Effector CD8-positive, alpha-beta T cell (primary cell): ENCODE data around the gene MMP7.

Source experiments
- DNase-seq: peaks from one replicate; lab custom pipeline; 2025; lab: John Stamatoyannopoulos, UW
- total RNA-seq, 4 experiments: gene quantifications; one replicate each; lab custom pipeline; 2026; lab: John Stamatoyannopoulos, UW

Gene MMP7, protein sequence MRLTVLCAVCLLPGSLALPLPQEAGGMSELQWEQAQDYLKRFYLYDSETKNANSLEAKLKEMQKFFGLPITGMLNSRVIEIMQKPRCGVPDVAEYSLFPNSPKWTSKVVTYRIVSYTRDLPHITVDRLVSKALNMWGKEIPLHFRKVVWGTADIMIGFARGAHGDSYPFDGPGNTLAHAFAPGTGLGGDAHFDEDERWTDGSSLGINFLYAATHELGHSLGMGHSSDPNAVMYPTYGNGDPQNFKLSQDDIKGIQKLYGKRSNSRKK
- total RNA-seq, result 0 to 0.18 (median 0) reads per million in 4 experiments

DNA sequence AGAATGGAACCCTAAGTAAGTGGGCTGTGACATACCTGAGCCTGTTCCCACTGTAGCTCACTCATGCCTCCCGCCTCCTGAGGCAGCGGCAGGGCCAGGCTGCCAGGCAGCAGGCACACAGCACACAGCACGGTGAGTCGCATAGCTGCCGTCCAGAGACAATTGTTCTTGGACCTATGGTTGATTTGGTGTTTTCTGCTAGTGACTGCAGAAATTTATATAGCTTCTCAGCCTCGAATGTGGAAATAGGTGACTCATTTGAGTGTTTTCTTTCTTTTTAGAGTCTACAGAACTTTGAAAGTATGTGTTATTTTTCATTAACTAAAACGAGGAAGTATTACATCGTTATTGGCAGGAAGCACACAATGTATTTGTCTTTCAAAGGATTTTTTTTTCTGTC, at the start of gene MMP7:
MMP7 (minus strand) TSS at position 190 of the 400 bp plus-strand sequence; CDS start at position 143, 47 bp downstream.
- DNase-seq, result no peak

DNA sequence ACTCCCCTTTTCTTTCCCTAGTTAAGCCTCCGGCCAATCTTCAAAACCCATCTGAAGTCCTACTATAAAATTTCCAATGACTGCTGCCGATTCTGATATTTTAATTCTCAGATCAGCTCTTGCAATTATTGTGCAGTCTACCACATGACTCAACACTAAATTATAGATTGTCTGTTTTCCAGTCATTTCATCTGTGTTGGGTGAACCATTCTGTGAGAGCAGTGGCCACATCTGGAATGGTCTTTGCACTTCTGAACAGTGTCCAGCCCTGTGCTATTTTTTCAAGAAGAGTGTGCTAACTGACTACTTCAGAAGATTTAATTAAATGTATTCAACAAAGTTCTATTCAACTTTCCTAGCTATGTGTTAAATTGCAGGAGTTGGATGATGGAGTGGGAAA, 47.2 kb upstream of the MMP7 start:
- DNase-seq, result no peak

DNA sequence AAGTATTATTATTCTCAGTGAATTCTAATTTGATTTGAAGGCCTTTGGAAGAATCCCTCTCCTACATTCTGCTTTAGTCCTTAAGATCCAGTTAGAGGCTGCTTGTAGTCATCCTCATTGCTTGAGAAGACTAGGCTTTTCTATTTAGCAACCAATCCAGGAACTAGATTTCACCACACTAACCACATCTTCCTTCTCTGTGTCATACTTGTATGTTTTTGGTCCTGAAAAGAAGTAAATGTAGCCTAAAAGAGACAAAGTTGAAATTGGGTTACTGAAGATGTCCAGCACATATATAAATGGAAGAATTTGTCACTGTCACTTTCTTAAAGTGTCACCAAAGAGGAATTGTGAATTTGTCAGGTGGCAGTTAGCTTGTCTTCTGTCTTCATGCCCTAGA, 46.6 kb upstream of the MMP7 start:
- DNase-seq, result no peak

DNA sequence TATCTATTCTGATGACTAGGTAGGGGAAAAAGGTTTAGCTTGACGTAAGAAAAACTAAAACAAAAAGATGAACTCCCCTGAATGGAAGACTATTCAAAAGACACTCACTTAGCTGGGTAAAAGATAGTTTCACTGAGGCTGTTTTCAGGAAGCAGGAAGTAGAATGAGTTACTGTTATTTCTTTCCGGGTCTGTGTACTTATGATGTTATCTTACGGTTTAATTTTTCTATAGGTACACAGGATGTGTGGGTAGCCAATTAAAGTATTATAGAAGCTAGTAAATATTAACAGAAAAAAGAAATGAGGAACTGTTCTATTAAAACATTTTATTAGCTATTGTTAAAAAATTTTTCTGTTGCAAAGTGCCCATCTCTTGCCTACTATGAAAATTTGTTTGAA, 45.8 kb upstream of the MMP7 start:
- DNase-seq, result no peak

DNA sequence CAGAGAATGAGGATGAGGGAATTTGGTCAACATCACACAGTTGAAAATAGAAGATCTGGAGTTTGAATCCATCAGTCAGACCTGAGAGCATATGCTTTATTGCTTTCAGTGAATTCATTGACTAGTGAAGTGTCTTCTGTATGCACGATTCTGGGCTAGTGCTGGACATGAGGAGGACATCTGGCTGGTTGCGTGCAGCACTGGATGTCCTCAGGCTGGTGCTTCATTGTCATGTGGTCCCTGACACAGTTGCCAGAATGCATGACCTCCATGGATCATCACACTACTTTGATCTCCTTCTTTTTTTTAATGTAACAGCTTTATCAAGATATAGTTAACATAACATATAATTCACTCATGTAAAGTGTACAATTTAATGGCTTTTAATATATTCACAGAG, 44.5 kb upstream of the MMP7 start:
- no peak for DNase-seq

DNA sequence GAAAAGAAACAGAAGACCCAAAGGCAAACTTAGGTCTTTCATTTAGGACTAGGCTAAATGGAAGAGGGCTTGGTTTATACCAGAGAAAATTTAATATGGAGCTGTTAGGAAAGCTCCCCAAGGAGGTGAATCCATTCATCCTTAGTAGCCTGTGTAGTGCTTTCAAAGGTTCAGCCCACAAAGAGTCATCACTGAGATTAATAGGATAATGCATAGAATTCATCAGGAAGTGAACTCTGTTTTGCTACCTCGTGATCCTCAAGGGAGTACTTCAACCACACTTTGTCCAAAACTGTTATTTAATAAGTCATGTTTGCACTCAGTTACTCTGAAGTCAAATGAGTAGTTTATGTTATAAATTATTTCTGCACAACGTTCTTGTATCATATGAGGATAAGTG, 43.3 kb upstream of the MMP7 start:
- DNase-seq, result no peak

DNA sequence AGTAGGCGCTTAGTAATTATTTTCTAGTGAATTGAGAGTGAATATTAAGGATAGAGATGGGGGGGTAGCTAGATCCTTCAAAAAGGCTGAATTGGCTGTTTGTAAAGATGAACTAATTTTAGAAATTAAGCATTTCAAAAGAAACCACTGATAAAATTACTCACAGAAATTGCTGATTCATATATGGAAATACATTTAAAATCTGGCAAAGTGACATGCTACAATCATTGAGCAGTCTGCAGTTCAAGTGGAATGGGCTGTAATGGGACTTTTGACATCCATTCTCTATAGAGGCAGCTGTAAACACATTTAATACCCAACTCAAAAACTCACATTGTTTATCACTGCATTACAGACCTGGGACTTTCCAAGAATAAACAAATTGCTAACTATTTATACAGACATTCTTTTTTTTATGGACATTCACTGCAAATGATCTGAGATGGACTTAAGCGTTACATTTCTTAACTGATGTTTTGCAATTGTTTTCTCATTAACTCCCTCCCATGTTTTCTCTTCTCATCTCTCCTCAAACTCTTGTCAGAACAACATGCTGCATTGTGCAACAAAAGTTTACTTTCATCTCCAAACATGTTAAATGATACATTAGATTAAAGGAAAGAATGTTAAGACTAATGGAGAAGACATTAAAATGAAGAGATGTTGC, 42.1 kb upstream of the MMP7 start:
- DNase-seq, result no peak

DNA sequence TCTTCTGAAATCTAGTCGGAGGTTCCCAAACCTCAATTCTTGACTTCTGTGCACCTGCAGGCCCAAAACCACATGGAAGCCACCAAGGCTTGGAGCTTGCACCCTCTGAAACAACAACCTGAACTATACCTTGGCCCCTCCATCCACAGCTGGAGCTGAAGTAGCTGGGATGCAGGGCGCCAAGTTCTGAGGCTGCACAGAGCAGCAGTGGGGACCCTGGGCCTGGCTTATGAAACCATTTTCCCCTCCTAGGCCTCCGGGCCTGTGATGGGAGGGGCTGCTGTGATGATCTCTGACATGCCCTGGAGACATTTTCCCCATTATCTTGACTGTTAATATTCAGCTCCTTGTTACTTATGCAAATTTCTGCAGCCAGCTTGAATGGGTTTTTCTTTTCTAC, 38.3 kb upstream of the MMP7 start:
- no peak for DNase-seq

DNA sequence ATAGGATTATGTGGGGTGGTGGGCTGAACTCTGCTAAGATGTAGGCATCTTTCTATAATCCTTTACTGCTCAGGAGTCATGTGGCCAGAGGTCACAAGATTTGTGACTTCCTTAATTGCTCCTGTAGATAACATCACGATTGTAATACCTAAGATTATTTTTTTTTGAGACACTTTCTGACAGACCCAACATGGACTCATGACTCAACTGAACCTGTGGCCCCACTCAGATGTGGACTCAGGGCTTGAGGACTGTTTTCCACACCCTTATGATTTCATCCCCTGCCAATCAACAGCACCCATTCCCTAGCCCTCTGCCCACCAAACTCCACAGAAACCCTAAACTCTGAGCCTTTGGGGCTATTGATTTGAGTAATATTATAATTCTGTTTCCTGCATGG, 35.6 kb upstream of the MMP7 start:
- no peak for DNase-seq

DNA sequence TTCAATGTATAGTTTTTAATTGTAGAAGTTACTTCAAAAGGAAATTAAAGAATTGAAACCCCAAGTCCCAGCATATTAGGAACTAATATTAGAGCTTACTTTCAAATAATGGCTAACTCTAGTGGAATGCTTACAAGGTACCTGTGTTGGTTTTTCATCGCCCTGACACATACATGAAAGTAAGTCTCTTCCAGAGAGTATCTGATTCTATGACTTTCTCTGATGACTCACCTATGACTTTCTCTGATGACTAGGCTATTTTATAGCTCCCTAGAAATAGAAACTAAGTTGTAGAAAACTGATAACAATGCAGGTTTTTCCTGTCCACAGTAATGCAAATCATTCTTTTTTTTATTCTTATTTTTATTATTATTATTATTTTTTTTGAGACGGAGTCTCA, 33.6 kb upstream of the MMP7 start:
- no peak for DNase-seq

DNA sequence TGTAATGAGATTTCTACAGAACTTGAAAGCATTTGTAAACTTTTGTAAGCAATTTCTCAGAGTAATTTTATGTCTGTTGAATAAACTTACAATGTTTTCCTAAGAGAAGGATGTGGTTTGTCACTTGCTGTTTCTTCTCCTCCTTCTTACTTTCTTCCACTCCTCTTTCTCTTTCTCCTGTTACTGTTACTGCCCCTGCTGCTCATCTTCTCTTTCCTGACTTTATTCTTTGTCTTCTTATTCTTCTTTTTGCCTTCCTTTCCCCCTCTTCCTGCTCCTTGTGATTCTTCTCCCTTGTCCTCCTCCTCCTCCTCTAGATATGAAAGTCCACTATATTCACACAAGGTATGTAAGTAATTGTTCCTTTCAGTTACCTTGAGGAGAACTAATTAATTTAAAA, 31.1 kb upstream of the MMP7 start:
- DNase-seq, result no peak

DNA sequence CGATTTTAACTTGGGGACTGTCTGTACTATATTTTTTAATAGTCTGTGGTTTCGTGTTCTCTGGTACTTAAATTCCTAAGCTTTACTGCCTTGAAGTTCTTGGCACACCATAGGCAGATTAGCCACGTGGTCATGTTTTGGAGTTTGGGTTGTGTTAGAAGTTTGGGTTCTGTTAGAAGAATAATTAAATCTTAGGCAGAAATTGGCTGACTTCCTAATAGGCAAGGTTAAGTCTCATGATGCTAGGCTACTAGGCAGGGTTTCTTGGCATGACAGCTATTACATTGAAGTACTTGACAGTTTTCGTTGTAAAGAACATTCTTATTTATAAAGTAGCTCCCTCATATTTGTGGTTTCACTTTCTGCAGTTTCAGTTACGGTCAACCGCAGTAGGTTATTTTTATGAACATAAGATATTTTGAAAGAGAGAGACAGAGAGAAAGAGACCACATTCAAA, 30.0 kb upstream of the MMP7 start:
- DNase-seq, result no peak

DNA sequence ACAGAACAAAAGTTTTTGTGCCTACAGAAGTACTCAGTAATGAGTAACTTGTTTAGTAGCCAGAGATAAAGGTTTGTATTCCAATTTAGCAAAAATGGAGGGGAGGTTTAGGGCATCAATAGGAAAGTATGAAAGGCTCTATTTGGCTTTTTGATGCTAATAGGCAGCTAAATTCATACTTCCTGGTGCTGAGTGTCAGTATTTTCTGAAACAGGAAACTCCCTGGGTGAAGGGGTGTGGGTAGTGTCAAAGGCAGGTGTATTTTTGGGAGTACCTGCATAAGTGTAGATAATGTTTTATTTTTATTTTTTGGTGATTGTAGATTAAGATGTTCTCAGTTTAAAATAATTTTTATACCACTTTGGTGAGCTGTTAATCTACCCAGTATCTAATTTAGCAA, 29.3 kb upstream of the MMP7 start:
- no peak for DNase-seq

DNA sequence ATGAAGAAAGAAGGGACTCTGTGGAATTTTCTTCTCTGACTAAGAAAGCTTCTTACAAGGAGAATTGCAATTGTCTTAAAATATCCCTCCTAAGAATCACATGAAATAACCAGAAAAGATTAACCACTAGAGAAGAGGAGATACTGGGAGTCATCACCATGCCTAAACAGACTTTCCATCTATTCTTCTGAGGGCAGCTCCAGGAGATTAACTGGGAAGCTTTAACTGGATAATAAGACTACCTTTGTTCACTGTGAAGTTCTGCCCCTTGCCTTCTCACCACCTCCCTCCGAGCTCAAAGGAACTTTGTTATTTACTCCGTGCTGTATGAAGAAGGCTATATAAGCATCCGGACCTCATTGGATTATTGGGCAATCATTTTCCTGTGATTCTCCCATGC, 24.5 kb upstream of the MMP7 start:
- no peak for DNase-seq

DNA sequence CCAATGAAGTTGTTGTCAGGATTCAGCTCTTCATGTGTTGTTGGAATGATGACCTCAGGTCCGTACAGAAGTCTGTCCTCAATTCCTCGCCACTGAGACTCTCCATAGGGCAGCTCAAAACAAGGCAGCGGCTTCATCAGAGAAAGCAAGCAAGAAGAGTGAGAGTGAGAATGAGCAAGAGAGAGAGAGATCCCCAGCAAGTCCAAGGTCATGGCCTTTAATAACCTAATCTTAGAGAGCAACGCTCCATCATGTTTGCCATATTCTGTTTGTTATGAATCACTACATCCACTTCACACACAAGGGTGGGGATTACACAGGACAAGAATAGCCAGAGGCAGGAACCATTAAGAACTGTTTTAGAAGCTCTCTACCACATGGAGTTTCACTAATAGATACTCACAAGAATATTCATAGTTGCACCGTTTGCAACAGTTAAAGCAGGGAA, 23.3 kb upstream of the MMP7 start:
- DNase-seq, result no peak

DNA sequence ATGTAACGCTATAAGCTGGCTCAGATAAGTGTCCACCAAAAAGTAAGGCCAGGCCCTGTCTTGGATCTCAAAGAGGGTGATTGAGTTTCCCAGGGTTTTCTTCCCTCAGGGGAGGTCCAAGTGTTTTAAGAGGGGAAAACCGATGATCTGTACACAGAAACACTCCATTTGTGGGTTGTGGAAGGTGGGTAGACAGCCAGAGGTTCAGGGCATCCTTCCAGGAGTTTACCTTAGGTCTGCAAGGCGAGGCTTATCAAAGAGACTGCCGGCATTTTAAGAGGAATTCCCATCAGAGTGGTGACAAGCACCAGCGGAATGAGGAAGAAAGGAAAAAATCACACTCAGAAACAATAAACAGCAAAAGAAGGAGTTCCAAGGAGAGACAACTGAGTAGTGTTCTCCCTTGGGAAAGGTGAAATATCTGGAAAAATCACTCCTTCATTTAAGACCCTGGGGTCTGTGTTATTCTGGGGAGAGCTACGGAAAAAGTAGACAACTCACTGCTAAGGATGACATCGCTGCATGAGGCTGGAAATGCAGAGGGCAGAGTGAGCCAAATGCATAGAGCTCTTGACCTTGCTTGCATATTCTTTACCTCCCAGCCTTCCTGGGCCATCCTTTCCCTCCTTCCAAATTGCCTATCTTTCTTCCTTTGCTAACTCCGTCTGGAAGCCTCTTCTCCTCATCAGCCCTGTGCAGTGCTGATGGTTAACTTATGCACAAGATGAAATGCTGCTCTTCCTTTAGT, 22.1 kb upstream of the MMP7 start:
- DNase-seq, result no peak

DNA sequence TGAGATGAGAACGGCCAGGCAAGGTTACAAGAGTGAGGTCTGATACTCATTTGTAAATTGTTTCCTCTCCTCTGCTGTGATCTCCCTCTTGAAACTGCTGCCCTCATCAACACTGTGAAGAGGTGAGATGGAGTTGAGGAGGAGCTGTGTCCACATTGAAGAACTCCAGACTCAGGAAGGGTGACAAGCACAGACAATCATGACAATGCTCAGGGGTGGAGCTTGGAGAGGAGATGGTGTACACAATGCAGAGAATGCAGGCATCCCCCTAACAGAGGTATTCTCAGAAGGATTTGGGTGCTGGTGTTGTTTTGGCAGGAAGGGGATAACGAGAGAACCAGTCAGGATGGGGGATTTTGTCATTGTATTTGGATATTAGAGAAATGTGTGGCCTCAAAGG, 21.5 kb upstream of the MMP7 start:
- DNase-seq, result no peak

DNA sequence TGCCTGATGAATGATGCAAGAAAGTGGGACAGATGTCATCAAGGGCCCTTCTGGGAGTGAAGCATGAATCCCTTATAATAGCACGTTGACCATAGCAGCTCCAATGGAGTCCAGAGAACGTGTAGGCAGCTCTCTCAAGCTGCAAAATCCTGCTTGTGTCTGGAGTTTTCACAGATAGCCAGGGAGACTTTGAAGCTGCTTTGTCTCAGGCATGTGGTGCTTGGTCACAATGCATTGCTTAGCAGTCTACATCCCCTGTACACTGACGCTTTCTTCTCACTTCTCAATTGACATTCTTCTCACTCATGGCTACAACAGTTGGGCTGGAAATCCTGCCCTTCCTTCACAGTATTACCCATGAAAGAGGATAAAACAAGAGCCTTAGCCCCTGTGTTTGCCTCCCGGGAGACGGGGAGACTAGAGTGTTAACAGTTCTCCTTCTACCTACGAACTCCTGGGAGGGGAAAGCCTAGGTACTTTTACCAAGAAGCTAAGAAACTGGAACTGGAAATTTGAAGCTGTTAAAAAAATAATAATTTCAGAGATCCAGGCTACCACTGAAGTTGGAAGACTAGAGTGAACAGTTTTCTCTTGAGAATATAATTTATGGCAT, 20.7 kb upstream of the MMP7 start:
- no peak for DNase-seq

DNA sequence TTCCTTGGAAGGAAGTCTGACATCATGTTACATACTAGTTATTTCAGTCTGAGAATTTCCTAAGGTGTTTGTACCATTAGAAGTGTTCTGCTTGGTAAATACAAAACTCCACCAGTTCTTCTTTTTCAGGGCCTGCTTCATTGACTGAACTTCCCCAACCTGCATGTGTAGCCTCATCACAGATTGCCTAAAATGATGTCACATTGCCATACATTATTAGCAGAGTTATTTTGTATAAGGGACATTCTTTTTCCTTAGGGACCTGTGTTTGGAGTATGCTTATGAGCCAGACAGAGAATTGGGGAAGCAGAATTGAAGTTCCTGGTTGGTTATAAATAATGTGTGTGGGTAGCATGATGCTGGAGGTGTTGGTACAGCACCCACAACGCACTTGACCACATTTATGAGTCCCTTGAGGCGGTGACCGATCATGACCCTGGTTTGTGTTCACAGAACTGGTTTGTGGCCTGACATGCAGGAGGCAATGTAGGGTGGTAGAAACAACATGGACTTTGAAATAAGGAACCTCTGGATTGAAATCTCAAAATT, 16.4 kb upstream of the MMP7 start:
- DNase-seq, result no peak

DNA sequence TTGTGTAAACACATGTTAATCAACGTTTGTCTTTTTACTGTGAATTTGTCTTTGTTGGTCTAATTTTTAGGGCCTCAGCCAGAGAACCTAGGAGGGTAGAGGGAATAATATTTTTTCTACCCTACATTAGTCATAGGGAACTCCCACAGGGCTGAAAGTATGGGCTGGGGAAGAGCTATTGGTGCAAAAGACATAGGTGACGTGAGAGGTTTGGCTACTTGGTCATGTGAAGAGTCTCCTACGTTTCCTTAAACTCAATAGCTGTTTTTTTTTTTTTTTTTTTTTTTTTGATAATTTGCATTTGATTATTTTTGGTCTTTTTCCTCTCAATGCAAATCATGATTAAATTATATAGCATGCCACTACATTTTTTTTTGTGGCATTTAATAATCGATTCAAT, 15.9 kb upstream of the MMP7 start:
- no peak for DNase-seq

DNA sequence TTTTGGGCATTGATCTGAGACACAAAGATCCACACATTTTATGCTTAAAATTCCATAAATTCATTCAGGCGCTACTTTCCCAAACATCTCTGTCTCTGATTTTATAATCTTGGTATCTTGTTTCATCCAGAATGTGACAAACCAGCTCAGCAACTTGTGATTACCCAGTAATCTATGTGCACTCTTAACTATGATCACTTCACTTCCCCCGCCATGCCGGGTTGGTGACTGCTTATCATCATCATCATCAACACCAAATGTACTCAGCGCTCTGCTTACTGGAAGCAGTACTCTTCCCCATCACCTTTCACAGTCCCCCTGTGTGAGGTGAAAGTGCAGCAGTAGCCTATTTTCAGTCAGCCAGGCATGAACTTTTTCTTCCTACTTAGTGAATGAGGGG, 15.2 kb upstream of the MMP7 start:
- no peak for DNase-seq

DNA sequence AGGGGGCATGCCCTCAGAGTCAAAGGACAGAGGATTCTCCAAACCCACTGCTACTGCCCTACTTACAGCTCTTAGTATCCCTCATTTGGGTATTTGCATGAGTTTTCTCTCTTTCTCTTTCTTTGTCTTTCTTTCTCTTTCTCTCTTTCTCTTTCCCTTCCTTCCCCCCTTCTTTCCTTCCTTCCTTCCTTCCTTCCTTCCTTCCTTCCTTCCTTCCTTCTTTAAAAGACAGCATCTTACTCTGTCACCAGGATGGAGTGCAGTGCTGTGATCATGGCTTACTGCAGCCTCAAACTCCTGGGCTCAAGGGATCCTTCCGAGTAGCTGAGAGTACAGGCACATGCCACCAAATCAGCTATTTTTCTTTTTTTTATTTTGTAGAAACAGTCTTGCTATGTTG, 14.0 kb upstream of the MMP7 start:
- DNase-seq, result no peak
